Activated CD8-positive, alpha-beta T cell treated with anti-CD3 and anti-CD28 coated beads, Interleukin-2, amount 10 ng/mL, durations not matched to agents 7 days and 5 days (primary cell): Measurements from ENCODE around the gene NIT1. TPM values are rescaled to one million over a fixed set of nuclear protein-coding genes. Genes with fewer than 3 reads are reported as not detected.

Source experiments
- ATAC-seq: fragments of 150-1000 bp; cut with Tn5 transposase; one replicate; pipeline ENCODE4 v1.10.0; 2021; ENCODE audit warnings: moderate library complexity
- CTCF ChIA-PET: fragments of 350-600 bp; sonication (Branson Sonifier 250); formaldehyde crosslinking; loops from one replicate; lab custom pipeline; 2021; ENCODE audit warnings: antibody characterized with exemption; lab: Charles Lee
- POLR2A ChIA-PET: fragments of 350-600 bp; sonication (Branson Sonifier 250); formaldehyde crosslinking; loops from one replicate; lab custom pipeline; 2021; ENCODE audit warnings: antibody characterized with exemption; lab: Charles Lee
- DNase-seq: peaks from one replicate; pipeline ENCODE4 v3.0.0-alpha.2; 2020
- H3K27ac Mint-ChIP-seq: one replicate; pipeline ENCODE4 v1.8.0; 2021; ENCODE audit warnings: mild to moderate bottlenecking, mixed read lengths
- H3K27me3 Mint-ChIP-seq: one replicate; pipeline ENCODE4 v1.8.0; 2021; ENCODE audit warnings: low read depth, mixed read lengths
- H3K36me3 Mint-ChIP-seq: one replicate; pipeline ENCODE4 v1.8.0; 2021; ENCODE audit warnings: low read depth, mixed read lengths
- H3K4me1 Mint-ChIP-seq: one replicate; pipeline ENCODE4 v1.8.0; 2021; ENCODE audit warnings: low read depth, mixed read lengths
- H3K4me3 Mint-ChIP-seq: one replicate; pipeline ENCODE4 v1.8.0; 2021; ENCODE audit warnings: mild to moderate bottlenecking, mixed read lengths
- H3K9me3 Mint-ChIP-seq: one replicate; pipeline ENCODE4 v1.8.0; 2022; ENCODE audit warnings: mixed read lengths; ENCODE audit not compliant: insufficient read depth
- total RNA-seq, 2 experiments: library from RNA; stranded (reverse); gene quantifications; one replicate each; pipeline ENCODE4 v1.2.3, GENCODE V29; 2021

The NIT1 gene
- total RNA-seq, 2 experiments from 2014 or later, result 34.1 to 35.2 TPM

- Mint-ChIP-seq H3K9me3 (no peaks in the 10 kb centered on the region), H3K4me3 (no peak overlapping the region), H3K36me3 (peaks cover 14% of the 10 kb centered on the region), H3K4me1 (peaks cover 55% of the 10 kb centered on the region), H3K27me3 (peaks cover 2% of the 10 kb centered on the region), H3K27ac (no peak overlapping the region)
- ChIA-PET CTCF (interaction anchor here (2.2 to 9.8 kb wide), 6 partner anchors 10 to 141 kb away, joined by 10 to 292 read pairs (median 35); partner anchors contain the start of genes ARHGAP30, ITLN2 and USF1), POLR2A (interaction anchor here (0.6 to 3.0 kb wide), 3 partner anchors 25 to 207 kb away, joined by 3 to 12 read pairs (median 4); partner anchors contain the start of gene ARHGAP30)
- no peak for ATAC-seq
- no peak for DNase-seq
Measured at GRCh38 chr1:161095230-161095629, 22.7 kb upstream of the NIT1 start.

GRCh38 chr1:161096015-161096414 is 21.9 kb upstream of the NIT1 start:
- Mint-ChIP-seq H3K4me3 (no peak overlapping the region), H3K27ac (no peak overlapping the region), H3K36me3 (peaks cover 15% of the 10 kb centered on the region), H3K9me3 (no peaks in the 10 kb centered on the region), H3K4me1 (peaks cover 47% of the 10 kb centered on the region), H3K27me3 (peaks cover 2% of the 10 kb centered on the region)
- no peak for DNase-seq
- ChIA-PET CTCF (interaction anchor here (1.5 to 9.8 kb wide), 11 partner anchors 10 to 145 kb away, joined by 5 to 292 read pairs (median 12); partner anchors contain the start of genes ARHGAP30, ITLN2, PPOX and USF1), POLR2A (interaction anchor here (0.6 to 6.0 kb wide), 2 partner anchors 26 to 206 kb away, joined by 3 to 86 read pairs; partner anchors contain the start of gene ARHGAP30)
- no peak for ATAC-seq

GRCh38 chr1:161096530-161096929 is 21.4 kb upstream of the NIT1 start:
- ChIA-PET CTCF (interaction anchor here (1.1 to 9.8 kb wide), 27 partner anchors 11 to 371 kb away, joined by 3 to 292 read pairs (median 7); partner anchors contain the start of genes ARHGAP30, F11R, ITLN2 and NIT1), POLR2A (interaction anchor here (0.6 to 6.0 kb wide), 6 partner anchors 17 to 75 kb away, joined by 3 to 86 read pairs (median 6); partner anchors contain the start of genes ARHGAP30, NIT1, PFDN2 and USF1)
- peaks cover 2% of the 10 kb centered on the region for H3K27me3 Mint-ChIP-seq
- peaks cover 46% of the 10 kb centered on the region for H3K4me1 Mint-ChIP-seq
- H3K4me3 Mint-ChIP-seq, result no peak overlapping the region
- no peak for ATAC-seq
- H3K9me3 Mint-ChIP-seq, result no peaks in the 10 kb centered on the region
- H3K27ac Mint-ChIP-seq, result no peak overlapping the region
- no peak for DNase-seq
- H3K36me3 Mint-ChIP-seq, result peaks cover 19% of the 10 kb centered on the region

GRCh38 chr1:161098210-161099068 is 19.5 kb upstream of the NIT1 start, which contains the start of gene KLHDC9:
TSS of gene KLHDC9 (plus strand) at chr1:161098361. CDS start at chr1:161098536, 175 bp downstream.
- Mint-ChIP-seq H3K27ac (peak within 1 kb of the TSS; percentile 91), H3K27me3 (peaks cover 2% of the 10 kb centered on the region), H3K4me1 (peaks cover 30% of the 10 kb centered on the region), H3K36me3 (peaks cover 25% of the 10 kb centered on the region), H3K4me3 (peak within 1 kb of the TSS; percentile 80), H3K9me3 (no peaks in the 10 kb centered on the region)
- peak; percentile 86 for DNase-seq
- CTCF ChIA-PET, result interaction anchor here (0.6 to 9.8 kb wide), 33 partner anchors 9 to 375 kb away, joined by 3 to 292 read pairs (median 4); partner anchors contain the start of genes ARHGAP30, DEDD, ITLN2 and NECTIN4
- POLR2A ChIA-PET, result interaction anchor here (0.6 to 6.0 kb wide), 20 partner anchors 11 to 718 kb away, joined by 3 to 86 read pairs (median 4); partner anchors contain the start of genes ARHGAP30, DEDD, F11R and NIT1
- ATAC-seq, result peak; percentile 78

- peak overlapping the region; percentile 74 for H3K4me3 Mint-ChIP-seq
- peaks cover 2% of the 10 kb centered on the region for H3K27me3 Mint-ChIP-seq
- DNase-seq (no peak), ATAC-seq (no peak)
- ChIA-PET POLR2A (interaction anchor here (0.6 to 6.0 kb wide), 8 partner anchors 29 to 719 kb away, joined by 3 to 86 read pairs (median 5); partner anchors contain the start of genes ARHGAP30, DEDD, TSTD1 and USF1), CTCF (interaction anchor here (0.6 to 9.8 kb wide), 15 partner anchors 13 to 110 kb away, joined by 3 to 292 read pairs (median 4); partner anchors contain the start of genes ARHGAP30, DEDD and USF1)
- peaks cover 28% of the 10 kb centered on the region for H3K4me1 Mint-ChIP-seq
- peak overlapping the region; percentile 64 for H3K27ac Mint-ChIP-seq
- no peaks in the 10 kb centered on the region for H3K9me3 Mint-ChIP-seq
- H3K36me3 Mint-ChIP-seq, result peaks cover 29% of the 10 kb centered on the region
Measured at GRCh38 chr1:161099090-161099802, 18.7 kb upstream of the NIT1 start.

GRCh38 chr1:161100556-161100955 is 17.3 kb upstream of the NIT1 start:
- ATAC-seq, result no peak
- H3K4me1 Mint-ChIP-seq, result peaks cover 28% of the 10 kb centered on the region
- H3K36me3 Mint-ChIP-seq, result peaks cover 29% of the 10 kb centered on the region
- H3K27me3 Mint-ChIP-seq, result peaks cover 2% of the 10 kb centered on the region
- POLR2A ChIA-PET, result interaction anchor here (0.6 to 6.0 kb wide), 6 partner anchors 16 to 300 kb away, joined by 3 to 86 read pairs (median 4); partner anchors contain the start of genes ARHGAP30, DEDD and USF1
- no peaks in the 10 kb centered on the region for H3K9me3 Mint-ChIP-seq
- H3K4me3 Mint-ChIP-seq, result no peak overlapping the region
- CTCF ChIA-PET, result interaction anchor here (9.8 kb wide), 1 partner anchor 28 kb away, joined by 292 read pairs; the partner anchor contains the start of gene ARHGAP30
- DNase-seq, result no peak
- no peak overlapping the region for H3K27ac Mint-ChIP-seq

GRCh38 chr1:161106431-161106830 is 11.5 kb upstream of the NIT1 start:
- H3K4me1 Mint-ChIP-seq, result peaks cover 6% of the 10 kb centered on the region
- CTCF ChIA-PET, result interaction anchor here (2.5 kb wide), 1 partner anchor 35 kb away, joined by 9 read pairs; no protein-coding TSS in a partner anchor
- no peaks in the 10 kb centered on the region for H3K9me3 Mint-ChIP-seq
- ATAC-seq (no peak), DNase-seq (no peak)
- POLR2A ChIA-PET, result no interaction called here
- no peak overlapping the region for H3K4me3 Mint-ChIP-seq
- H3K36me3 Mint-ChIP-seq, result peaks cover 25% of the 10 kb centered on the region
- H3K27ac Mint-ChIP-seq, result no peak overlapping the region
- no peaks in the 10 kb centered on the region for H3K27me3 Mint-ChIP-seq

- ChIA-PET POLR2A (no interaction called here), CTCF (interaction anchor here (2.7 kb wide), 1 partner anchor 14 kb away, joined by 10 read pairs; no protein-coding TSS in a partner anchor)
- no peak overlapping the region for H3K27ac Mint-ChIP-seq
- peaks cover 38% of the 10 kb centered on the region for H3K4me1 Mint-ChIP-seq
- H3K27me3 Mint-ChIP-seq, result no peaks in the 10 kb centered on the region
- no peaks in the 10 kb centered on the region for H3K9me3 Mint-ChIP-seq
- DNase-seq (no peak), ATAC-seq (no peak)
- peaks cover 24% of the 10 kb centered on the region for H3K36me3 Mint-ChIP-seq
- no peak overlapping the region for H3K4me3 Mint-ChIP-seq
Measured at GRCh38 chr1:161111117-161111516, 6.8 kb upstream of the NIT1 start.

- DNase-seq (no peak), ATAC-seq (no peak)
- Mint-ChIP-seq H3K4me1 (peaks cover 42% of the 10 kb centered on the region), H3K9me3 (no peaks in the 10 kb centered on the region), H3K27me3 (no peaks in the 10 kb centered on the region), H3K36me3 (peaks cover 22% of the 10 kb centered on the region), H3K4me3 (no peak overlapping the region), H3K27ac (no peak overlapping the region)
- POLR2A ChIA-PET, result interaction anchor here (0.6 to 1.0 kb wide), 2 partner anchors 21 to 84 kb away, joined by 3 read pairs; partner anchors contain the start of gene DEDD
- CTCF ChIA-PET, result interaction anchor here (0.9 to 2.7 kb wide), 5 partner anchors 11 to 113 kb away, joined by 3 to 11 read pairs (median 4); partner anchors contain the start of gene KLHDC9
Measured at GRCh38 chr1:161111527-161111926, 6.4 kb upstream of the NIT1 start.

GRCh38 chr1:161113915-161114314 is 4.0 kb upstream of the NIT1 start:
- ChIA-PET CTCF (interaction anchor here (0.7 to 2.7 kb wide), 3 partner anchors 16 to 17 kb away, joined by 4 to 10 read pairs (median 5); partner anchors contain the start of gene KLHDC9), POLR2A (no interaction called here)
- no peak for ATAC-seq

More at GRCh38 chr1:161113915-161114314, 4.0 kb upstream of the NIT1 start:
- Mint-ChIP-seq H3K27ac (no peak overlapping the region), H3K36me3 (peaks cover 23% of the 10 kb centered on the region), H3K4me3 (no peak overlapping the region), H3K4me1 (peaks cover 53% of the 10 kb centered on the region), H3K27me3 (no peaks in the 10 kb centered on the region), H3K9me3 (no peaks in the 10 kb centered on the region)
- no peak for DNase-seq
